CD14-positive monocyte (primary cell): ENCODE results near the gene HS3ST2. TPM values are rescaled to one million over a fixed set of nuclear protein-coding genes. Genes with fewer than 3 reads are reported as not detected.

Source experiments
- DNase-seq, 3 donors: peaks; one replicate each; pipeline ENCODE4 v3.0.0-alpha.2; 2011 to 2022
- H2AFZ ChIP-seq: 2 replicates; pipeline ENCODE4 v1.6.0; 2012; ENCODE audit warnings: mild to moderate bottlenecking, low read depth, low read length, inconsistent platforms; ENCODE audit not compliant: insufficient read depth, poor library complexity, severe bottlenecking
- H3K27ac ChIP-seq, 2 donors: 1 replicate in 1 of 2; 2 replicates in 1 of 2; pipeline ENCODE4 v1.5.1; 2012 to 2013; ENCODE audit warnings: low read length in 2 of 2, control low read depth in 1 of 2, inconsistent platforms in 1 of 2, low read depth in 1 of 2, mild to moderate bottlenecking in 1 of 2
- H3K27me3 ChIP-seq, 2 donors: one replicate each; pipeline versions ENCODE4 v1.6.0 to v1.6.1; 2011 to 2013; ENCODE audit warnings: low read length in 2 of 2; ENCODE audit not compliant: control insufficient read depth in 2 of 2, insufficient read depth in 2 of 2
- H3K36me3 ChIP-seq, 2 donors: replicated peaks in 1 of 2; 1 replicate in 1 of 2; 2 replicates in 1 of 2; pipeline versions ENCODE4 v1.5.1 to v1.6.1; 2012 to 2013; ENCODE audit warnings: low read length in 2 of 2, control low read depth in 1 of 2, inconsistent platforms in 1 of 2, mild to moderate bottlenecking in 1 of 2; ENCODE audit not compliant: insufficient read depth in 2 of 2, control insufficient read depth in 1 of 2
- H3K4me1 ChIP-seq, 2 donors: 1 replicate in 1 of 2; 2 replicates in 1 of 2; pipeline versions ENCODE4 v1.5.1 to v1.6.1; 2012 to 2013; ENCODE audit warnings: low read length in 2 of 2, control low read depth in 1 of 2, inconsistent platforms in 1 of 2, mild to moderate bottlenecking in 1 of 2, moderate library complexity in 1 of 2; ENCODE audit not compliant: insufficient read depth in 2 of 2, control insufficient read depth in 1 of 2
- H3K4me2 ChIP-seq: replicated peaks from 2 replicates; pipeline ENCODE3; 2012; ENCODE audit warnings: low read length, moderate library complexity, mild to moderate bottlenecking; ENCODE audit not compliant: poor library complexity, severe bottlenecking; ENCODE audit errors: extremely low read depth
- H3K4me3 ChIP-seq, 3 experiments: fragments of 200-600 bp in 1 of 3; sonication (generic) in 1 of 3; replicated peaks in 1 of 3; 1 replicate in 2 of 3; 2 replicates in 1 of 3; pipeline ENCODE4 v1.5.1; 2011 to 2013; ENCODE audit warnings: low read length in 3 of 3, mild to moderate bottlenecking in 3 of 3, control low read depth in 2 of 3, low read depth in 2 of 3, inconsistent platforms in 1 of 3, moderate library complexity in 1 of 3
- H3K79me2 ChIP-seq: 2 replicates; pipeline ENCODE4 v1.6.0; 2012; ENCODE audit warnings: mild to moderate bottlenecking, control low read depth, inconsistent platforms, low read length, moderate library complexity; ENCODE audit not compliant: insufficient read depth
- H3K9ac ChIP-seq: 2 replicates; pipeline ENCODE4 v1.6.0; 2017; ENCODE audit warnings: low read length, mild to moderate bottlenecking; ENCODE audit not compliant: insufficient read depth, poor library complexity, severe bottlenecking
- H3K9me3 ChIP-seq, 2 donors: replicated peaks in 1 of 2; 1 replicate in 1 of 2; 2 replicates in 1 of 2; pipeline versions ENCODE4 v1.5.1 to v1.6.1; 2012 to 2013; ENCODE audit warnings: low read length in 2 of 2, control low read depth in 1 of 2; ENCODE audit not compliant: control insufficient read depth in 1 of 2, insufficient read depth in 1 of 2
- H4K20me1 ChIP-seq: 2 replicates; pipeline ENCODE4 v1.6.0; 2012; ENCODE audit warnings: mild to moderate bottlenecking, low read length, control low read depth, moderate library complexity; ENCODE audit not compliant: insufficient read depth
- H3K27ac Mint-ChIP-seq, 7 donors: one replicate each; pipeline ENCODE4 v1.8.0; 2020; ENCODE audit warnings: mild to moderate bottlenecking in 7 of 7, mixed read lengths in 7 of 7, moderate library complexity in 6 of 7, inconsistent platforms in 2 of 7
- H3K27me3 Mint-ChIP-seq, 3 donors: one replicate each; pipeline ENCODE4 v1.8.0; 2021 to 2022; ENCODE audit warnings: low read depth in 3 of 3, mild to moderate bottlenecking in 3 of 3, mixed read lengths in 3 of 3, moderate library complexity in 3 of 3, inconsistent platforms in 1 of 3
- H3K36me3 Mint-ChIP-seq, 2 donors: one replicate each; pipeline ENCODE4 v1.8.0; 2020; ENCODE audit warnings: mixed read lengths in 2 of 2, inconsistent platforms in 1 of 2, mild to moderate bottlenecking in 1 of 2
- H3K4me1 Mint-ChIP-seq: one replicate; pipeline ENCODE4 v1.8.0; 2020; ENCODE audit warnings: mild to moderate bottlenecking, mixed read lengths
- H3K4me3 Mint-ChIP-seq, 2 donors: one replicate each; pipeline ENCODE4 v1.8.0; 2020; ENCODE audit warnings: mild to moderate bottlenecking in 2 of 2, mixed read lengths in 2 of 2, moderate library complexity in 1 of 2
- H3K9me3 Mint-ChIP-seq, 7 donors: one replicate each; pipeline ENCODE4 v1.8.0; 2020 to 2022; ENCODE audit warnings: mixed read lengths in 7 of 7, mild to moderate bottlenecking in 6 of 7, moderate library complexity in 6 of 7, inconsistent platforms in 2 of 7
- CTCF ChIP-seq: fragments of 200-600 bp; IDR thresholded peaks from one replicate; pipeline ENCODE4 v1.8.0; 2022; ENCODE audit warnings: antibody characterized with exemption, mild to moderate bottlenecking
- WGBS: methylation state at CpG from one replicate; pipeline ENCODE4 v1.1.5; 2013; ENCODE audit warnings: missing lambda C conversion rate; ENCODE audit not compliant: insufficient coverage; 5-methylcytosine and 5-hydroxymethylcytosine counted together
- intact Hi-C, 2 donors: fragments of 100-400 bp; cut with micrococcal nuclease; formaldehyde crosslinking; loops; one replicate each; pipeline versions ENCODE4 v1.15.0 to v1.15.1; 2023
- polyA plus RNA-seq, 3 donors: library from polyadenylated mRNA; depleted of rRNA in 1 of 3; unstranded in 2 of 3; stranded (reverse) in 1 of 3; fragments of 300-500 nt in 2 of 3; fragments of >200 nt in 1 of 3; fragmentation: Illumina TruSeq in 2 of 3; gene quantifications; 1 replicate in 2 of 3; 2 replicates in 1 of 3; pipeline ENCODE4 v1.2.3, GENCODE V29; 2012 to 2021

Gene HS3ST2
- polyA plus RNA-seq, 3 donors, result not detected

- Mint-ChIP-seq H3K27me3 (peaks cover 0 to 9% (median 8%) of the 10 kb centered on the region in 3 donors), H3K9me3 (peaks cover 0 to 8% (median 4%) of the 10 kb centered on the region in 7 donors), H3K27ac (peak overlapping the region in 1 of 7 donors; percentile 5), H3K36me3 (peaks cover 0 to 3% of the 10 kb centered on the region in 2 donors), H3K4me3 (no peak overlapping the region), H3K4me1 (peaks cover 45% of the 10 kb centered on the region)
- DNase-seq, result no peak
- H3K36me3 ChIP-seq, result no peaks in the 10 kb centered on the region
- no peak overlapping the region for H2AFZ ChIP-seq
- no peak overlapping the region for H3K4me3 ChIP-seq
- H3K27me3 ChIP-seq, result no peaks in the 10 kb centered on the region
- no peaks in the 10 kb centered on the region for H4K20me1 ChIP-seq
- H3K9ac ChIP-seq, result no peak overlapping the region
- H3K4me2 ChIP-seq, result no peak overlapping the region
- WGBS, result 93% methylated on average over 2 of the region's 8 CpGs
- H3K79me2 ChIP-seq, result no peaks in the 10 kb centered on the region
- TF ChIP-seq CTCF, result no peak
- no peaks in the 10 kb centered on the region for H3K9me3 ChIP-seq
- intact Hi-C loops, result no loop called here
- H3K4me1 ChIP-seq, result peaks cover 30 to 40% of the 10 kb centered on the region in 2 donors
- H3K27ac ChIP-seq, result no peak overlapping the region
Measured at GRCh38 chr16:22781480-22781879, 32.5 kb upstream of the HS3ST2 start.

GRCh38 chr16:22782314-22782713, 31.6 kb upstream of the HS3ST2 start:
- Histone ChIP-seq H3K4me1 (peaks cover 38 to 48% of the 10 kb centered on the region in 2 donors), H4K20me1 (no peaks in the 10 kb centered on the region), H3K9ac (no peak overlapping the region), H3K4me2 (no peak overlapping the region), H3K27ac (peak overlapping the region in 1 of 2 donors; percentile 7), H3K79me2 (no peaks in the 10 kb centered on the region), H3K4me3 (no peak overlapping the region), H3K9me3 (no peaks in the 10 kb centered on the region), H3K27me3 (no peaks in the 10 kb centered on the region), H2AFZ (peak overlapping the region; percentile 45), H3K36me3 (no peaks in the 10 kb centered on the region)
- TF ChIP-seq CTCF, result no peak
- peak; percentile 30 to 73 (median 36) for DNase-seq
- Mint-ChIP-seq H3K4me1 (peaks cover 53% of the 10 kb centered on the region), H3K27me3 (peaks cover 0 to 8% (median 7%) of the 10 kb centered on the region in 3 donors), H3K4me3 (peak overlapping the region in 1 of 2 donors; percentile 23), H3K9me3 (peaks cover 0 to 8% (median 4%) of the 10 kb centered on the region in 7 donors), H3K27ac (peak overlapping the region in 3 of 7 donors; percentile 5 to 76 (median 26)), H3K36me3 (peaks cover 0 to 3% of the 10 kb centered on the region in 2 donors)
- WGBS, result 3% methylated on average over 4 of the region's 4 CpGs
- intact Hi-C loops, result no loop called here
